Body of pancreas (tissue), 4 donors: Measurements from ENCODE around the gene ARHGAP6.

Source experiments
- CTCF ChIP-seq, 7 experiments: fragments of 450-650 bp in 4 of 7; fragments of 200-600 bp in 3 of 7; sonication (generic) in 3 of 7; IDR thresholded peaks; one replicate each; pipeline ENCODE4 v1.5.1; 2016 to 2019; ENCODE audit warnings: antibody characterized with exemption in 7 of 7
- POLR2A ChIP-seq, 3 donors: fragments of 450-650 bp; IDR thresholded peaks; one replicate each; pipeline ENCODE4 v1.6.1; 2016; ENCODE audit warnings: antibody characterized with exemption in 3 of 3, mild to moderate bottlenecking in 2 of 3

GRCh38 chrX:11566789-11567188, 98.9 kb downstream of the ARHGAP6 start:
- no peak for TF ChIP-seq CTCF (IDR thresholded peaks at IDR 0.05)
- no peak for TF ChIP-seq POLR2A (IDR thresholded peaks at IDR 0.05)
